Stimulated activated CD8-positive, alpha-beta memory T cell treated with anti-CD3 and anti-CD28 coated beads, Interleukin-7, amount 100 ng/mL, for 24 hours (primary cell): ENCODE results near the gene HAGH.

Source experiments
- DNase-seq: peaks from one replicate; pipeline ENCODE4 v3.0.0-alpha.2; 2020; ENCODE audit warnings: low read depth

The HAGH gene

GRCh38 chr16:1773703-1774447 is 52.8 kb downstream of the HAGH start:
- DNase-seq = no peak

DNA sequence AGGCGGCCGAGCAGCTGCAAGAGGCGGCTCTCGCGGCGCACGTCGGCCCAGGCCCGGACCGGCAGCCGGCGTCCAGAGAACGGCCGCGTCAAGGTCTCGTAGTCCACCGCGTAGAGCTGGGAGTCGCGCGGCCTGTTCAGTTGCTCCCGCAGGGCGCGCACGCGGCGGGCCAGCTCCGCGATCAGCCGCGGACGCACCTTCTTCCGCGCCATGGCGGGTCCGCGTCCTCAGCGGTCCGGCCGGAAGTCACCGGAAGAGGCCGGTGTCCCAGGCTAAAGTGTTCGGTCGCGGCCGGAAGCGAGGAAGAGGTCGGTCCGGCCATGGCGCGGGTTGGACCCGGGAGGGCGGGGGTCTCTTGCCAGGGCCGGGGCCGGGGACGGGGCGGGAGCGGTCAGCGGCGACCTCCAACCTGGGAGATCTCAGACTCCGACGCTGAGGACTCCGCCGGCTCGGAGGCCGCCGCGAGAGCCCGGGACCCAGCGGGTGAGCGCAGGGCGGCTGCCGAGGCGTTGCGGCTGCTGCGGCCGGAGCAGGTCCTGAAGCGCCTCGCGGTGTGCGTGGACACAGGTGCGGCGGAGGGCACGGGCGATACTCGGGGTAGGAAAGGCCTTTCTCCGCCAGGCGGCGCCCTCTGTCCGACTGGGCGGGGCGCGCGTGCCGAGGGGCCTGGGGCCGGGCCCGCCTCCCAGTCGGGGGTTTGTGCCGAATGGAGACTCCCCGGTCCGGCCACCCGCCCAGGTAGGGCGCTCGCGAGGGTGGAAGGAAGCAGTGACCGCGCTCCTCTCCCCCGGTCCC is 53.5 kb downstream of the HAGH start, which contains the start of gene MRPS34:
Gene MRPS34 (minus strand): TSS at position 227 of the 795 bp plus-strand sequence. CDS start 15 bp downstream, at position 212.
- DNase-seq = peak; percentile 55

DNA sequence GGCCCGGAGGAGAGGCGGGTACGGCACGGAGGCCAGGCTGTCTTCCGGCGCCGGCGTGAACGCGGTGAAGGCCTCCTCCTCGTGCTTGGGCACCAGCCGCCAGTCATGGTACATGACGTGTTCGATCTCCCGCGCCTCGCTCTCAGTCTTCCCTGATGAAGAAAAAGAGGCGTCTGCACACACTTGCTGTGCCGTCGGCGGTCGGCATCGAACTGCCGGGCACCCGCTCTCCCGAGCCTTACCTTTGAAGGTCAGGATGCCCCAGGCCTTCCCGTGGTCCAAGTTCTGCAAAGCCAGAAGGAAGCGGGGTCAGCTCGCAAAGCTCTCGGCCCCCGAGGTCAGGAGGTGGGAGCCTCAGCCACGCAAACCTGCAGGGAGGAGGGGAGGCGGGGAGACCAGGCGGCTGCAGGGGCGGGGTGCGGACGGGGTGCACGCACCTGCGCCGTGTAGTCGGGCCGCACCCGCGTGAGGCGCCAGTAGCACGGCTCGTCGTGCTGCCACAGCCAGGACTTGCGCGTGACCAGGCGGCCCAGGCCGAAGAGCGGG is 54.2 kb downstream of the HAGH start, which contains the start of gene EME2:
Gene EME2 (plus strand): TSS at position 449 of the 546 bp plus-strand sequence. CDS start 418 bp downstream, outside the sequence.
- no peak for DNase-seq

GRCh38 chr16:1771864-1772361 is 54.7 kb downstream of the HAGH start:
- no peak for DNase-seq

GRCh38 chr16:1771188-1771863 is 55.3 kb downstream of the HAGH start, which contains the start of gene NME3:
Gene NME3, minus strand, starts transcription at chr16:1771543. Its CDS starts 9 bp downstream, at chr16:1771534.
- peak; percentile 61 for DNase-seq

GRCh38 chr16:1770328-1771187 is 56.1 kb downstream of the HAGH start:
- no peak for DNase-seq

GRCh38 chr16:1769402-1770300 is 57.0 kb downstream of the HAGH start:
- no peak for DNase-seq

- no peak for DNase-seq
These were observed 57.7 kb downstream of the HAGH start for GRCh38 chr16:1768767-1769401.

GRCh38 chr16:1768061-1768766 is 58.4 kb downstream of the HAGH start:
- DNase-seq = no peak

DNA sequence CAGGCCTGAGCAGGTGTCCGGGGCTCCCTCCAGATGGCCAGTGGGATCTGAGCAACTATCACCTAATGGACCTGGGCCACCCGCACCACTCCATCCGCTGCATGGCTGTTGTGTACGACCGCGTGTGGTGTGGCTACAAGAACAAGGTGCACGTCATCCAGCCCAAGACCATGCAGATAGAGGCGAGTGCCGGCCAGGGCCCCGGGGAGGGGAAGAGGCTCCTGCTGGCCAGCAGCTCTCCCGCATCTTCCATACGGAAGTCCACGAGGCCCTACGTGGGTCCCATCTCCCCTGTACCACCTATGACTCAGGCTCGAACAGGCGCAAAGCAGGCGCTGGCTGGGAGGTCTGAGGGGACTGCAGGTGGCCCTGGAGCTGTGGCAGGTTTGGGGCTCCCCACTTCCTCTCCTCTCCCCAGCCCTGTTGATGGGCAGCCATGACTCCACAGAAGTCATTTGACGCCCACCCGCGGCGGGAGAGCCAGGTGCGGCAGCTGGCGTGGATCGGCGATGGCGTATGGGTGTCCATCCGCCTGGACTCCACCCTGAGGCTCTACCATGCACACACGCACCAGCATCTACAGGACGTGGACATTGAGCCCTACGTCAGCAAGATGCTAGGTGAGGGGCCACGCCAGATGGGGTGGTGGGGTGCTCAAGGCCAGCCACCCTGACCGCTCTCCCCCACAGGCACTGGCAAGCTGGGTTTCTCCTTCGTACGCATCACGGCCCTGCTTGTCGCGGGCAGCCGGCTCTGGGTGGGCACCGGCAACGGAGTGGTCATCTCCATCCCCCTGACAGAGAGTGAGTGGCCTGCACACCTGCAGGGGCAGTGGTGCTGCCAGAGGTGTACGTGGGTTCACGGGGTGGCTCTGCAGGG is 59.3 kb downstream of the HAGH start:
- DNase-seq = no peak

DNA sequence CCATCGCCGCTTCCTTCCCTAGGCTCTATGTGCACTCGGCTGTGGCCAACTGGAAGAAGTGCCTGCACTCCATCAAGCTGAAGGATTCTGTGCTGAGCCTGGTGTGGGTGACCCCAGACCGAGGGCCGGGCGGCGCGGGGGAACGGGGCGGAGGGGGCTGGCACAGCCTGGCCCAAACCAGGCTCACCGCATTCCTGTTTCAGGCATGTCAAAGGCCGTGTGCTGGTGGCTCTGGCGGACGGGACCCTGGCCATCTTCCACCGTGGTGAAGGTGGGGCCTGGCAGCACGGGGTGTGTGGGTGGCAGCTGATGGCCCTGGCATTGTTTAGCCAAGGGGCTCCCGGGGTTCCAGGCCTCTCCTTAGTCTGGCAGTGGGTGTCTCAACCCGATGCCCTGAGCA is 59.9 kb downstream of the HAGH start:
- no peak for DNase-seq

DNA sequence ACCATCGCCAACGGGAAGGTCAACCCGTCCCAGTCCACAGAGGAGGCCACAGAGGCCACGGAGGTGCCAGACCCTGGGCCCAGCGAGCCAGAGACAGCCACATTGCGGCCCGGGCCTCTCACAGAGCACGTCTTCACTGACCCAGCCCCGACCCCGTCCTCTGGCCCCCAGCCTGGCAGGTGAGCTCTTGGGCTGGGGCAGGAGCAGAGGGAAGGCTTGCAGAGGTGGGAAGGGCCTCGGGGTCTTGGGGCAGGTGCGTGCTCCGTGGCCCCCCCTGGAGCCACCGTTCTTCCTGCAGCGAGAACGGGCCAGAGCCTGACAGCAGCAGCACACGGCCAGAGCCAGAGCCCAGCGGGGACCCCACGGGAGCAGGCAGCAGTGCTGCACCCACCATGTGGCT is 60.4 kb downstream of the HAGH start:
- DNase-seq = no peak

GRCh38 chr16:1765826-1766225 is 60.8 kb downstream of the HAGH start:
- DNase-seq = no peak

- no peak for DNase-seq
These were observed 61.7 kb downstream of the HAGH start for GRCh38 chr16:1764971-1765370.

DNA sequence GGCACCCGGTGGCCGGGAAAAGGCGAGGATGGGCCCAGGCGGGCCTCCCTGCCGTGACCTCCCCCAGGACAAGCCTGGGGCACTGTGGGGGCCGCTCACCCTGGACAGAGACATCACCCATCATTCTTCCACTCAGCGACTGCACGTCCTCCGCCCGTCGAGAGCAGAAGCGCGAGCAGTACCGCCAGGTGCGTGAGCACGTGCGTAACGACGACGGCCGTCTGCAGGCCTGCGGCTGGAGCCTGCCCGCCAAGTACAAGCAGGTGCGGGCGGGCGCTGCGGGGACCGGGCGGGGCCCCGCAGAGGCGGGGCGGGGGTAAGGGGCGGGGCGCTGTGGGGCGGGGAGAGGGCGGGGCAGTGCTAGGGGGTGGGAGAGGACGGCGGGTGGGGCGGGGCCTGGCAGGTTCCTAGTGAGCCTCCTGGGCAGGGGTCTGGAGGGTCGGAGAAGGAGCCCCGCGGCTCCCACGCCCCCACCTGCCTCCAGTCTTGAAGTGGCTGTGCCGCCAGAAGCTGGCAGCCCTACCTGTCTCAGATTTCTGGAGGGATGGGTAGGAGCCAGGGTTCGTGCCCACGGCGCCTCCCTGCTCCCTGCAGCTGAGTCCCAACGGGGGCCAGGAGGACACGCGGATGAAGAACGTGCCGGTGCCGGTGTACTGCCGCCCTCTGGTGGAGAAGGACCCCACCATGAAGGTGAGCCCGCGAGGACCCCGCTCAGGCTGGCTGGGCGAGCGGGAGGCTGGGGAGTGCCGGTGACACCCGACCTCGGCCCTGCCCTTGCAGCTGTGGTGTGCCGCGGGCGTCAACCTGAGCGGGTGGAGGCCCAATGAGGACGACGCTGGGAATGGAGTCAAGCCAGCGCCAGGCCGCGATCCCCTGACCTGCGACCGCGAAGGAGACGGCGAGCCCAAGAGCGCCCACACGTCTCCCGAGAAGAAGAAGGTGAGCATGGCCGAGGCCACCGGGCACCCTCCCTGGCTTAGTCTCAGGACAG is 62.8 kb downstream of the HAGH start:
- no peak for DNase-seq

- no peak for DNase-seq
These were observed 63.6 kb downstream of the HAGH start for GRCh38 chr16:1762879-1763520.
